DMS114 treated with DMSO at 0.1 percent for 48 hours (cell line): ENCODE data around the gene FADS6.
"Not testable (repeated sequence)": the region's sequence is repeated elsewhere in the genome, so short reads cannot be mapped to it uniquely, and the experiment has no call there.

Experiments used
- DNase-seq: peaks from one replicate; lab custom pipeline; 2025; ENCODE audit not compliant: unreplicated experiment; lab: John Stamatoyannopoulos, UW

FADS6 gene

DNA sequence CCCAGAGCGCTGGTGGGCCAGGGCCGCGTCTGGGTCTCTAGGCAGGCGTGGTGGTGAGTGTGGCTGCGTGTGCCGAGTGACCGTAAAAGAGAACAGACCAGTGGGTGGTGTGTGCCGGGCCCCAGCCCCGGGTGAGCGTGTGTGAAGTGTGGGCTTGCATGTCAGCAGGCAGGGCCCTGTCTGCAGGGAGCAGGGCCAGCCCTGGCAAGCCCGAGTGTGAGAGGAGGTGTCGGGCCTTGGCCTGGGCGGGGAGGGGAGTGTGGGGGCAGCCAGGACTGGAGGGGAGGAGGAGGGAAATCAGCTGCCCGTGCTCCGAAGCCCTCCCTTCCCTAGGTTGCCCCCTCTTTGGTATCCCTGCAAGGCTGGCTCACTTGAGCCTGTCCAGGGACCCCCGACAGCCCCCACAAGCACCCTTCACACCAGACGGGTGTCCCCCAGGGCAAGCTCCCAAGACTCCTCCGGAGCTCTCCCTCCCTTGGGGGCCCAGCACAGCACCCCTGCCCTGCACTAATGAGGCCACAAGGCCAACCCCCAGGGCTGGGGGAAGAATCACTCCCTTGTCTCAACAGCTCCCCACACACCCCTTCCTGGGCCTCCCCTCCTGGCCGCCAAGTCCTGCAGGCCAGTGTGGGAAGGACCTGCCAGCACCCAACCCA lies 27.7 kb upstream of the FADS6 start:
- no peak for DNase-seq

DNA sequence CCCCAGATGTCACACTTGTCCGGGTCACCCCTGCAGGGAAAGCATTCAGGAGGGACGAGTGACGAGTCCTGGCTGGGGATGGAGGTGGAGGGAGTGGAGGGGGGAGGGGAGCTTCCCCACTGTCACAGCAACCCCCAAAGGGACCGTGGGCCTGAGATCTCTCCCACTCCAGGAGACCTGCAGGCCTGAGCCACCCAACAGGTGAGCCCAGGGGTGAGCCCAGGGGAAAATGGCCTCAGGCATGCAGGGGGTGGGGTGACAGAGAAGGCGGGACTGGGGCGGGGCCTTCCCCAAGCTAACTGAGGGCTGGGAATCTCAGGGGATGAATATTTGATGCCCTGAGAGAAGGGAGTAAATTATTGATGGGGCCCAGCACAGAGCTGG lies 27.2 kb upstream of the FADS6 start:
- no peak for DNase-seq

- DNase-seq = no peak
Observed at GRCh38 chr17:74920306-74920620, 26.8 kb upstream of the FADS6 start.

GRCh38 chr17:74919440-74920305 lies 26.2 kb upstream of the FADS6 start:
- DNase-seq = no peak

DNA sequence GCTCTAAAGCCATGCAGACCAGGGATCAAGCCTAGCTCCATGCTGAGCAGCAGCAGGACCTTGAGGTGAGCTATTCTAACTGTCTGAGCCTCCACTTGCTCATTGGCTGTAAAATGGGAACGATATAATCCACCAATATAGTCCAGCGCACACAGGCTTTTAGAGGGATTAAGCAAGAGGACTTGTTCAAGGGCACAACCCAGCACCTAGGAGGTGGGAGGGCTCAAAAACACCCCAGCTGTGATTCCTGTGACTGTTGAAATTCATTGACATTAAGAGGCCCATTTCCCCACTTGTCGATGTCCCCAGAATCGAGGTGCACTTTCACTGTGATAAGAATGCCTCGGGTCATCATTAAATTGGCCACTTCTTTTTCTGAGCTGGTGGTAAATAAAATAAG lies 25.5 kb upstream of the FADS6 start:
- no peak for DNase-seq

DNA sequence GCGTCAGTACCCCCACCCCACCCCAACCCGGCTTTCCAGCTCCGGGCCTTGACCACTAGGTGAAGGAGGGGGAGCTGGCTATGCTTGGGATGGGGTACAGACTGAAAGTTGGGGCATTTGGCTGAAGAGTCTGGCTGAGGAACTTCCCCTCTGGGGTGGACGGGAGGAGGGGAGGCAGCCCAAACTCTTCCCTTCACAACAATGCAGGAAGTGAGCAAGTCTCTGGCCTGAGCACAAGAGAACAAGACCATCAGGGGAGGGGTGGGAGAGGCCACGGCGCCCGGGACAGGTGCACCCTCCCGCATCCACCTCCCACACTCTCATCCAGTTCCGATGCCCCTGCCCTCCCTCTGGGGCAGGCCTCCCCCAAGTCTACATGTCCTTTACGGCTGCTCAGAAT lies 24.0 kb upstream of the FADS6 start:
- no peak for DNase-seq

- DNase-seq = no peak
Observed at GRCh38 chr17:74916851-74917199, 23.4 kb upstream of the FADS6 start.

DNA sequence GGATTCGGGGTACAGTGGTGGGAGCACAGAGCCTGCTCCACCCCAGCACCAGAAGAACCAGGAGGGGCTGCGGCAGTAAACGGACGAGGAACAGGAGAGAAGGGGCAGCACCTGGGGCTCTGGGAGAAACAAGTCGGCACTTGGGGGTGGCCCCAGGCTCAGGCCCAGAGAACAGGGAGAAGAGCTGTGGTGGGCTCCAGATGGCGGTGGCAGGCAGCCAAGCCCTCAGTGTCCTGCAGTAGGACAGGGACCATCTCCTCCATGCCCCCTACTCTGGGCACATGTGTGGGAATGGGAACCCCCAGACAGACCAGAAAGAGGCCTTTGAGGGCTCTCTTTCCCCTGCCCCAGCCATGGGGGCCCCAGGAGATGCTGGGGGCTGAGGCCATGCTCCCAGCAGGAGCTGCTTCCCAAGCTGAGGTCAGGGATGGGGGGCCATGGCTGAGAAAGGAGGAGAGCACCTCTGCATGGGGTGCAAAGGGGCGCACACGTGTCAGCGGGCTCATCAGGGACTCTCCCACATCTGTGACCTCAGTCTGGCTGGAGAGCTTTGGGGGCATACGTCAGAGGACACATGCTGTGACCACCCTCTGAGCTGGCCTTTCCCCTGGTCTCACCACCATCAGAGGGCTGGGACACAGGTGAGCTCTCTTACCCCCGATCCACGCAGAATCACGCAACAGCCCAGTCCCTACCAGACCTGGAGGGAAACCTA lies 22.9 kb upstream of the FADS6 start:
- no peak for DNase-seq

DNA sequence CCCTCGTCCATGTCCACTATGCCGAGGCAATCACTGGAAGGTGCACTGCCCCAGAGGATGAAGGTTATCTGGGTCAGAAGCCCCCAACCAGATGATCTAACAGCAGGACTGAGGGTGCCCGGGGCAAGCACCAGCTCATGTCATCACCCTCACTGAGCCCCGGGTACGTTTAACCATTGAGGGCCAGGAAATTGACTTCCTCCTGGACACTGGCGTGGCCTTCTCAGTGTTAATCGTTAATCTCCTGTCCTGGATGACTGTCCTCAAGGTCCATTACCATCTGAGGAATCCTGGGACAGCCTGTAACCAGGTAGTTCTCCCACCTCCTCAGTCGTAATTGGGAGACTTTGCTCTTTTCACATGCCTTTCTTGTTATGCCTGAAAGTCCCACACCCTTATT lies 18.0 kb upstream of the FADS6 start:
- DNase-seq = not testable (repeated sequence)

DNA sequence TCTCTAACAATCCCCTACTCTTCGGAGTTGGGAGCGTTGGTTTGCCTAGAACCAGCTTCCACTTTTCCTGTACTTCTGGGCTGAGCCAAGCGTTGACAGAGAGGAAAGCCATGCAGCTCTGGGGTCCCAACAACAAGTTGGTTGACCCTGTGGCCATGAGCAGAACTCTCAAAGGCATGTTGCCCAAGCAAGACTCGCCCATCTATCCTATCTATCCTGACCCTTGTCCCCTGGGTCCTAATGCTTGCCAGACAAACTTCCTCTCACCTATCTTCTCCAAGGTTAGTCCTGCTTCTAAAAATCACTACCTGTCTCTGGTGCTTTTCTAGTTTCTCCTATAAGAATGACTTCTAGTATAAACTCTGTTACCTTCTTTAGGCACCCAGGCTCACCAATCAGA lies 15.7 kb upstream of the FADS6 start:
- DNase-seq = not testable (repeated sequence)

GRCh38 chr17:74907012-74907411 lies 13.6 kb upstream of the FADS6 start:
- no peak for DNase-seq

- not testable (repeated sequence) for DNase-seq
Observed at GRCh38 chr17:74906214-74906793, 12.9 kb upstream of the FADS6 start.

GRCh38 chr17:74904687-74905409 lies 11.4 kb upstream of the FADS6 start:
- DNase-seq = no peak

DNA sequence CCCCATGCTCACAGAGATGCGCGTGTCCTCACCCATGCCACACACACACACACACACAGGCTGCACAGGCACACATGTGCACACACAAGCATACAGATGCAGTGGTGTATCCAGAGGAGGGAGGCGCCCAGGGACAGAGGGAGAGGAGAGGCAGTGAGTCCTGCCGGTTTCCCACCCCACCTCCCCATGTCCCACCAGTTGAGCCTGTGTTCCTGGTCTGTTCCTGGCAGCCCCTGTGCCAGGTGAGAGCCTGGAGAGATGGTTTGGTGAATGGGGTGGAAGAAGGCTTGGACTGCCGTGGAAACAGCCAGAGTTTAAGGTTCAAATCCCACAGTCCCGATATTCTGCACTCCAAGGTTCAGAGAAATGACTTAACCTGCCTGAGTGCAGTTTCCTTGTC lies 10.2 kb upstream of the FADS6 start:
- DNase-seq = no peak

GRCh38 chr17:74903034-74903433 lies 9.6 kb upstream of the FADS6 start:
- DNase-seq = no peak

GRCh38 chr17:74901353-74902135 lies 8.1 kb upstream of the FADS6 start:
- DNase-seq = no peak

DNA sequence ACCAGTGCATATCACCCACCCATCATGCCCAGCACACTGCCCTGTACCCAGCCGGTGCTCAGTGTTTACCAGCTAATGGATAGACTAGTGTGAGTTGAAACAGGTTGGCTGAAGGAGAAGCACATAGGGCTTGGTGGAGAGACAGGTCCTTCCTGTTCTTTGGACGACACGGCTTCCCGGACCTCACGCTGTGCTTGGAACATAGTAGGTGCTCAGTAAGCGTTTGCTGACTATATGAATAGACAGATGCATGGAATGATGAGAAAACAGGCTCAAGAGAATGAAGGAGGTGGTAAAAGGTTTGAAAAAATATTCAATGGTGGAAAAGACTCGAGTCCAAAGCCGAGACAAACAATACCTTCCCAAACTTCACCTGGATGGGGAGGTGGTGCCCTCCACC lies 6.8 kb upstream of the FADS6 start:
- DNase-seq = no peak

DNA sequence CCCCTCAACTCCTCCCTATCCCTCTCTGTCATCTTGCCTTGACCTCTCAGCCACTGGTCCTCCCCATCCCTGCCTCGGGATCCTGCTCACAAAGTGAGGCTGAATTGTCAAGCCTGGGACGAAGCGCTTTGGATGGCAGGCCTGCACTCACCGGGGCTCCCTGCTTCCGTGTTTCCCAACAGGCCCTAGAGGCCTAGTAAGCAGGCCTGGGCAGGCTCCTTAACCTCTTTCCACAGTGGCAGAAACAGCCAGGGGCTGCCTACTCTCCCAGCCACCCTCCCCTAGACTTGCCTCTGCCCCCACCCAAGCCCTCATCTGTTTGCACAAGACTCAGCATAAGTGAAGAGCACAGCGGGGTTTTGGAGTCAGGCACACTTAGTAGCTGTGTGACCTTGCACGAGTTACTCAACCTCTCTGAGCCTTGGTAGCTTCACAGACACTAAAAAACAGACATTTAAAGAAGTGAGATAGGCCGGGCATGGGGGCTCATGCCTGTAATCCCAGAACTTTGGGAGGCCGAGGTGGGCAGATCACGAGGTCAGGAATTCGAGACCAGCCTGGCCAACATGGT lies 5.0 kb upstream of the FADS6 start:
- DNase-seq = no peak

DNA sequence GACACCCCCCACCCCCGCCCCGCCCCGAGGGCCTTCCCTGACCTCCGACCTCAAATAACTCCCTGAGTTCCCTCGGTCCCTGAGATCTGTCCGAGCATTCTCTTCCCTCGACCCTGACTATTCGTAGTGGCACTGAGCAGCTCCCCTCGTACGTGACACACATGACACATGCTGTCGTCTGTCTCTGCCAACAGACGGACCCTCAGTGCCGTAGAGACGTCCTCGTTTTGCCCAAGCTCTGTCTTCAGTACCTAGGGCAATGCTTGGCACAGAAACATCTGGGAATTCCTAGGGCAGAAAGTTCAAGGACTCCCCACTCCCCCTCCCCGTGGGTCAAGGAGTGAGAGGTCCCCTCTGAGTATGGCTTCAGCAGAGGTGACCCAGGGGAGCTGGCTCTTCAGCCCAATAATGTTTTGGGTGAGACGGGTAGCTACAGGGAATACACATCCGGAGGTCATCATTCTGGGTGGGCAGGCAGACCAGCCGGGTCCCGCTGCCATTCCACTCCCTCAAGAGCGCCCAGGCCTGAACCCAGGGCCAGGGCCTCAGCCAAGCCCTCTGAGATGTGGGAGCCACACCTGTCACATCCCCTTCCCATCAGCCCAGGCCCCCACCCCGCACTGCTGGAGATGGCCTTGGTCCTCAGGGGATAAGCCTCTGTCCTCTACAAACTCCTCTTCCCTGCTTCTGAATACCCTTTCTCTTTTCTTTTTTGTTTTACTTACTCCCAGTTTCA lies 671 bp upstream of the FADS6 start:
- DNase-seq = no peak
